Lower leg skin (tissue), 4 donors: ENCODE data around the gene PCDHGA1. TPM values are rescaled to one million over a fixed set of nuclear protein-coding genes. Genes with fewer than 3 reads are reported as not detected.

Source experiments
- DNase-seq, 2 donors: peaks; one replicate each; pipeline ENCODE4 v3.0.0-alpha.2; 2019; ENCODE audit warnings: low spot score in 2 of 2
- H3K4me3 ChIP-seq: fragments of 200-600 bp; sonication (generic); 2 replicates; pipeline ENCODE4 v1.5.1; 2017; ENCODE audit warnings: mild to moderate bottlenecking, low read depth; ENCODE audit not compliant: poor library complexity, severe bottlenecking
- POLR2A ChIP-seq, 2 donors: fragments of 450-650 bp; IDR thresholded peaks; one replicate each; pipeline ENCODE4 v1.6.1; 2016 to 2017; ENCODE audit warnings: antibody characterized with exemption in 2 of 2, mild to moderate bottlenecking in 1 of 2, moderate library complexity in 1 of 2
- WGBS, 2 donors: methylation state at CpG; one replicate each; pipeline ENCODE4 v1.1.5; 2018; 5-methylcytosine and 5-hydroxymethylcytosine counted together
- intact Hi-C: fragments of 100-400 bp; cut with DNase I; formaldehyde crosslinking; loops from one replicate; pipeline ENCODE4 v1.15.0; 2023; ENCODE audit warnings: low total_unique reads
- total RNA-seq, 4 donors: library from RNA; depleted of rRNA; stranded (reverse); fragments of >200 nt; gene quantifications; one replicate each; pipeline ENCODE4 v1.1.0, GENCODE V29; 2016
- TF ChIP-seq, protein P1 (sequence below), 3 donors: fragments of 450-650 bp; IDR thresholded peaks; one replicate each; pipeline ENCODE4 v1.5.1; 2016; ENCODE audit warnings: antibody characterized with exemption in 3 of 3, mild to moderate bottlenecking in 3 of 3, moderate library complexity in 2 of 3

The PCDHGA1 gene
- total RNA-seq, 4 donors from 2014 or later, result 0.52 to 0.54 (median 0.53) TPM; not detected in 1

- 10 to 15% methylated on average over 35 to 40 of the region's 42 CpGs for WGBS, 2 donors
- DNase-seq, result no peak
- intact Hi-C loops, result no loop called here
- no peak within 1 kb of the TSS for H3K4me3 ChIP-seq
- TF ChIP-seq POLR2A (IDR thresholded peaks at IDR 0.05), result no peak
- TF ChIP-seq, protein P1, sequence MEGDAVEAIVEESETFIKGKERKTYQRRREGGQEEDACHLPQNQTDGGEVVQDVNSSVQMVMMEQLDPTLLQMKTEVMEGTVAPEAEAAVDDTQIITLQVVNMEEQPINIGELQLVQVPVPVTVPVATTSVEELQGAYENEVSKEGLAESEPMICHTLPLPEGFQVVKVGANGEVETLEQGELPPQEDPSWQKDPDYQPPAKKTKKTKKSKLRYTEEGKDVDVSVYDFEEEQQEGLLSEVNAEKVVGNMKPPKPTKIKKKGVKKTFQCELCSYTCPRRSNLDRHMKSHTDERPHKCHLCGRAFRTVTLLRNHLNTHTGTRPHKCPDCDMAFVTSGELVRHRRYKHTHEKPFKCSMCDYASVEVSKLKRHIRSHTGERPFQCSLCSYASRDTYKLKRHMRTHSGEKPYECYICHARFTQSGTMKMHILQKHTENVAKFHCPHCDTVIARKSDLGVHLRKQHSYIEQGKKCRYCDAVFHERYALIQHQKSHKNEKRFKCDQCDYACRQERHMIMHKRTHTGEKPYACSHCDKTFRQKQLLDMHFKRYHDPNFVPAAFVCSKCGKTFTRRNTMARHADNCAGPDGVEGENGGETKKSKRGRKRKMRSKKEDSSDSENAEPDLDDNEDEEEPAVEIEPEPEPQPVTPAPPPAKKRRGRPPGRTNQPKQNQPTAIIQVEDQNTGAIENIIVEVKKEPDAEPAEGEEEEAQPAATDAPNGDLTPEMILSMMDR (IDR thresholded peaks at IDR 0.05), result no peak
Observed at GRCh38 chr5:141420855-141421488, 90.7 kb downstream of the PCDHGA1 start, which contains the start of gene PCDHGA11. Gene PCDHGA11, plus strand, starts transcription at chr5:141421051. Its CDS starts 177 bp downstream, at chr5:141421228.

DNA sequence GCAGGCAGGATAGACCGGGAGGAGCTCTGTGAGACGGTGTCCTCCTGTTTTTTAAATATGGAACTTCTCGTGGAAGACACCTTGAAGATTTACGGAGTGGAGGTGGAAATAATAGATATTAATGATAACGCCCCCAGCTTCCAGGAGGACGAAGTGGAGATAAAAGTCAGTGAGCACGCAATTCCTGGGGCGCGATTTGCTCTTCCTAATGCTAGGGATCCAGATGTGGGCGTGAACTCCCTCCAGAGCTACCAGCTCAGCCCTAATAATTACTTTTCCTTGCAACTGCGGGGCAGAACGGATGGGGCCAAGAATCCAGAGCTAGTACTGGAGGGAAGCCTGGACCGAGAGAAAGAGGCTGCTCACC is 91.2 kb downstream of the PCDHGA1 start:
- no peak for TF ChIP-seq POLR2A (IDR thresholded peaks at IDR 0.05)
- TF ChIP-seq, protein P1 (IDR thresholded peaks at IDR 0.05), result no peak

GRCh38 chr5:141422742-141423291 is 92.5 kb downstream of the PCDHGA1 start:
- no peak overlapping the region for H3K4me3 ChIP-seq
- no peak for TF ChIP-seq POLR2A (IDR thresholded peaks at IDR 0.05)
- TF ChIP-seq, protein P1 (IDR thresholded peaks at IDR 0.05), result no peak
- 14 to 23% methylated on average over 6 to 26 of the region's 42 CpGs for WGBS, 2 donors
- intact Hi-C loops, result no loop called here
- DNase-seq, result no peak

More for the DNA sequence above, 91.2 kb downstream of the PCDHGA1 start:
- 12% methylated on average over 13 of the region's 13 CpGs for WGBS, 2 donors
- H3K4me3 ChIP-seq, result no peak overlapping the region
- no peak for DNase-seq
- intact Hi-C loops, result no loop called here

GRCh38 chr5:141427783-141428426 is 97.6 kb downstream of the PCDHGA1 start:
- H3K4me3 ChIP-seq, result no peak overlapping the region
- 46 to 47% methylated on average over 44 to 53 of the region's 53 CpGs for WGBS, 2 donors
- intact Hi-C loops, result no loop called here
- no peak for DNase-seq
- TF ChIP-seq POLR2A (IDR thresholded peaks at IDR 0.05), result no peak
- TF ChIP-seq, protein P1 (IDR thresholded peaks at IDR 0.05), result no peak

- intact Hi-C loops, result no loop called here
- 11 to 14% methylated on average over 32 to 33 of the region's 33 CpGs for WGBS, 2 donors
- no peak for DNase-seq
- TF ChIP-seq, protein P1 (IDR thresholded peaks at IDR 0.05), result no peak
- TF ChIP-seq POLR2A (IDR thresholded peaks at IDR 0.05), result no peak
- H3K4me3 ChIP-seq, result no peak within 1 kb of the TSS
Observed at GRCh38 chr5:141430332-141431113, 100.2 kb downstream of the PCDHGA1 start, which contains the start of gene PCDHGA12. Gene PCDHGA12, plus strand, starts transcription at chr5:141430507. Its CDS starts 253 bp downstream, at chr5:141430760.
